ENCODE measurements around the gene TMCO6. TPM values are rescaled to one million over a fixed set of nuclear protein-coding genes. Genes with fewer than 3 reads are reported as not detected.

Gene TMCO6
- 12.8 TPM for total RNA-seq (2013)
- polyA plus RNA-seq (10 to 100 TPM in 2 of 3 donors, 1 to 10 TPM in 1; 9.8 to 45.5 (median 12.6) TPM), polyA minus RNA-seq (9.3 and 20.3 TPM in 2 replicates), total RNA-seq (2.2 to 9.5 (median 7.5) reads per million in 11 experiments)

GRCh38 chr5:140639148-140639981, at the start of gene TMCO6:
TSS of gene TMCO6 (plus strand) at chr5:140639451. CDS start at chr5:140639528, 77 bp downstream.
- H2AFZ ChIP-seq (ENCODE audit: insufficient read depth, low read depth, low read length, poor library complexity, severe bottlenecking) = peak within 1 kb of the TSS; percentile 96
- peaks cover 3% of the 10 kb centered on the region for H4K20me1 ChIP-seq (ENCODE audit: insufficient read depth, low read length)
- H3K4me2 ChIP-seq (replicated peaks; ENCODE audit: extremely low read depth, low read length, poor library complexity, severe bottlenecking) = peak within 1 kb of the TSS; percentile 98
- peak within 1 kb of the TSS; percentile 86 to 89 for H3K27ac ChIP-seq (ENCODE audit: low read depth in 1 of 2, low read length in 2 of 2)
- H3K4me1 ChIP-seq (ENCODE audit: control insufficient read depth in 1 of 2, insufficient read depth in 2 of 2, low read length in 2 of 2) = peaks cover 34 to 55% of the 10 kb centered on the region in 2 donors
- no peaks in the 10 kb centered on the region for H3K9me3 Mint-ChIP-seq
- peaks cover 21 to 23% of the 10 kb centered on the region in 2 donors for H3K36me3 ChIP-seq (replicated peaks in 1 of 2; ENCODE audit: control insufficient read depth in 1 of 2, insufficient read depth in 2 of 2, low read length in 2 of 2)
- H3K9me3 ChIP-seq (replicated peaks in 1 of 2; ENCODE audit: control insufficient read depth in 1 of 2, insufficient read depth in 1 of 2, low read length in 2 of 2) = no peaks in the 10 kb centered on the region
- DNase-seq = peak; percentile 99
- H3K4me3 ChIP-seq (replicated peaks in 1 of 3; ENCODE audit: low read depth in 2 of 3, low read length in 3 of 3) = peak within 1 kb of the TSS; percentile 68 to 89 (median 86)
- WGBS (ENCODE audit: insufficient coverage) = under 1% methylated on average over 58 of the region's 63 CpGs
- peaks cover 0 to 7% (median 3%) of the 10 kb centered on the region in 3 donors for H3K27me3 Mint-ChIP-seq (ENCODE audit: low read depth in 3 of 3)
- intact Hi-C loops (cut with micrococcal nuclease) = loop anchor here in 1 of 2 donors (5.0 kb wide), 1 partner anchor 92 kb away; the partner anchor contains the start of gene EIF4EBP3
- TF ChIP-seq CTCF (IDR thresholded peaks at IDR 0.05) = peak; percentile 74
- peak within 1 kb of the TSS; percentile 83 to 93 for H3K4me3 Mint-ChIP-seq
- peaks cover 23% of the 10 kb centered on the region for H3K79me2 ChIP-seq (ENCODE audit: insufficient read depth, low read length)
- H3K27me3 ChIP-seq (ENCODE audit: control insufficient read depth in 2 of 2, insufficient read depth in 2 of 2, low read length in 2 of 2) = no peaks in the 10 kb centered on the region
- peaks cover 51% of the 10 kb centered on the region for H3K4me1 Mint-ChIP-seq
- H3K36me3 Mint-ChIP-seq = peaks cover 29 to 32% of the 10 kb centered on the region in 2 donors
- peak within 1 kb of the TSS; percentile 81 for H3K9ac ChIP-seq (ENCODE audit: insufficient read depth, low read length, poor library complexity, severe bottlenecking)
- H3K27ac Mint-ChIP-seq = peak within 1 kb of the TSS; percentile 92 to 98 (median 96)

GRCh38 chr5:140590861-140591260, 48.4 kb upstream of the TMCO6 start:
- peak overlapping the region; percentile 58 for H3K9ac ChIP-seq (ENCODE audit: insufficient read depth, low read length, poor library complexity, severe bottlenecking)
- no peak overlapping the region for H2AFZ ChIP-seq (ENCODE audit: insufficient read depth, low read depth, low read length, poor library complexity, severe bottlenecking)
- peak overlapping the region; percentile 91 to 98 (median 95) for H3K27ac Mint-ChIP-seq
- H3K4me1 Mint-ChIP-seq = peaks cover 80% of the 10 kb centered on the region
- intact Hi-C loops (cut with micrococcal nuclease) = no loop called here
- no peaks in the 10 kb centered on the region for H4K20me1 ChIP-seq (ENCODE audit: insufficient read depth, low read length)
- no peaks in the 10 kb centered on the region for H3K9me3 ChIP-seq (replicated peaks in 1 of 2; ENCODE audit: control insufficient read depth in 1 of 2, insufficient read depth in 1 of 2, low read length in 2 of 2)
- WGBS (ENCODE audit: insufficient coverage) = 100% methylated on average over 5 of the region's 7 CpGs
- H3K4me3 Mint-ChIP-seq = peak overlapping the region; percentile 82 to 96
- peak overlapping the region; percentile 26 to 81 (median 49) for H3K4me3 ChIP-seq (replicated peaks in 1 of 3; ENCODE audit: low read depth in 2 of 3, low read length in 3 of 3)
- peaks cover 0 to 2% (median 0%) of the 10 kb centered on the region in 3 donors for H3K27me3 Mint-ChIP-seq (ENCODE audit: low read depth in 3 of 3)
- DNase-seq = no peak
- peaks cover 50% of the 10 kb centered on the region for H3K79me2 ChIP-seq (ENCODE audit: insufficient read depth, low read length)
- no peaks in the 10 kb centered on the region for H3K27me3 ChIP-seq (ENCODE audit: control insufficient read depth in 2 of 2, insufficient read depth in 2 of 2, low read length in 2 of 2)
- peaks cover 0 to 5% (median 0%) of the 10 kb centered on the region in 7 donors for H3K9me3 Mint-ChIP-seq
- H3K36me3 Mint-ChIP-seq = peaks cover 9 to 30% of the 10 kb centered on the region in 2 donors
- peaks cover 0 to 8% of the 10 kb centered on the region in 2 donors for H3K36me3 ChIP-seq (replicated peaks in 1 of 2; ENCODE audit: control insufficient read depth in 1 of 2, insufficient read depth in 2 of 2, low read length in 2 of 2)
- peak overlapping the region; percentile 83 for H3K4me2 ChIP-seq (replicated peaks; ENCODE audit: extremely low read depth, low read length, poor library complexity, severe bottlenecking)
- TF ChIP-seq CTCF (IDR thresholded peaks at IDR 0.05) = no peak
- peak overlapping the region; percentile 80 to 91 for H3K27ac ChIP-seq (ENCODE audit: low read depth in 1 of 2, low read length in 2 of 2)
- peaks cover 80 to 85% of the 10 kb centered on the region in 2 donors for H3K4me1 ChIP-seq (ENCODE audit: control insufficient read depth in 1 of 2, insufficient read depth in 2 of 2, low read length in 2 of 2)

Measured in CD14-positive monocyte (primary cell).